Hepatocyte (in vitro differentiated cells): ENCODE data around the gene URI1.

Experiments used
- EZH2 ChIP-seq: fragments of 200-600 bp; sonication (generic); IDR thresholded peaks from 2 replicates; pipeline ENCODE4 v1.6.1; 2016; ENCODE audit warnings: antibody characterized with exemption, mild to moderate bottlenecking, borderline replicate concordance
- TF ChIP-seq, protein P1 (sequence below): fragments of 200-600 bp; sonication (generic); IDR thresholded peaks from 2 replicates; pipeline ENCODE4 v1.5.1; 2016; ENCODE audit warnings: antibody characterized with exemption, mild to moderate bottlenecking; ENCODE audit not compliant: poor library complexity

DNA sequence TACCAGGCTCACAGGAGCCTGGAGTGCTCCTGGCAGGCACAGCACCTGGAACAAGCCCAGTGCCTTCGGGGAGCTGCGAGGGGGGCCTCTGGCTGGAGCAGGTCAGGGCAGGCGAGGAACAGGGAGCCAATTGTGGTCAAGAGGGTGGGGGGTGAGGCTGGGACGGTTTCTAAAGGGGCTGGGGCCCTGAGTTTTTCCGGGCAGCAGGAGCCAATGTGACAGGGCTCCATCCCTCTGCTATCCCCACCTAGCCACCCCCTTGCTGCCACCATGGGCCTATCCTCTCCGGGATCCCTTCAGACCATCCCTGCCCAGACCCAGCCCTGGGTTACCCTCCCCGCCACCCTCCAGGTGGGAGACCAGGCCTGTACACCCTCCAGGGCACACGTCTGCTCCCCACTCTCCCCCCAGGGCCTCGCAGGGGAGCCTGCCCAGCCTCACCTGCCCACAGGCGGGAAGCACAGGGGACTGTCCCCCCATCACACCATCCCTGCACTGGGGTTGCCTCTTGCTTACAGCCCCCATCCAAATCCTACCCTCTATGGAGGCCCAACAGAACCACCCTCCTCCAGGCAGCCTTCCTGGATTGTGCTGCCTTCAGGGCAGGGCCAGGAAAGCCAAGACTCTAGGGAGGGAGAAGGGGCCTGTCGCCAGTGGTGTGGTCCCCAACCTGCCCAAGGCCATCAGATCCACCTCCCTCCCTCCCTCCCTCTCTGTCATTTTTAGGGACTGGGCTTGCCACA is 121.0 kb downstream of the URI1 start:
- TF ChIP-seq, protein P1, sequence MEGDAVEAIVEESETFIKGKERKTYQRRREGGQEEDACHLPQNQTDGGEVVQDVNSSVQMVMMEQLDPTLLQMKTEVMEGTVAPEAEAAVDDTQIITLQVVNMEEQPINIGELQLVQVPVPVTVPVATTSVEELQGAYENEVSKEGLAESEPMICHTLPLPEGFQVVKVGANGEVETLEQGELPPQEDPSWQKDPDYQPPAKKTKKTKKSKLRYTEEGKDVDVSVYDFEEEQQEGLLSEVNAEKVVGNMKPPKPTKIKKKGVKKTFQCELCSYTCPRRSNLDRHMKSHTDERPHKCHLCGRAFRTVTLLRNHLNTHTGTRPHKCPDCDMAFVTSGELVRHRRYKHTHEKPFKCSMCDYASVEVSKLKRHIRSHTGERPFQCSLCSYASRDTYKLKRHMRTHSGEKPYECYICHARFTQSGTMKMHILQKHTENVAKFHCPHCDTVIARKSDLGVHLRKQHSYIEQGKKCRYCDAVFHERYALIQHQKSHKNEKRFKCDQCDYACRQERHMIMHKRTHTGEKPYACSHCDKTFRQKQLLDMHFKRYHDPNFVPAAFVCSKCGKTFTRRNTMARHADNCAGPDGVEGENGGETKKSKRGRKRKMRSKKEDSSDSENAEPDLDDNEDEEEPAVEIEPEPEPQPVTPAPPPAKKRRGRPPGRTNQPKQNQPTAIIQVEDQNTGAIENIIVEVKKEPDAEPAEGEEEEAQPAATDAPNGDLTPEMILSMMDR: no peak
- no peak for TF ChIP-seq EZH2
